Neural cell (in vitro differentiated cells): Measurements from ENCODE around the gene CPSF2. TPM values are rescaled to one million over a fixed set of nuclear protein-coding genes. Genes with fewer than 3 reads are reported as not detected.

Experiments
- H2AFZ ChIP-seq: fragments of 200-600, 300-800 bp; sonication (generic), shearing (Covaris generic); 2 replicates; pipeline ENCODE4 v1.6.0; 2014; ENCODE audit warnings: low read depth, mild to moderate bottlenecking, antibody characterized with exemption, low read length, moderate library complexity
- H3F3A ChIP-seq: fragments of 200-600 bp; shearing (Covaris generic); 2 replicates; pipeline ENCODE4 v1.6.1; 2016; ENCODE audit warnings: mild to moderate bottlenecking, moderate library complexity, mixed read lengths, antibody characterized with exemption, low read length; ENCODE audit not compliant: insufficient read depth, poor library complexity, severe bottlenecking
- H3K27ac ChIP-seq: fragments of 200-600, 300-800 bp; sonication (generic), shearing (Covaris generic); 2 replicates; pipeline ENCODE4 v1.5.1; 2014; ENCODE audit warnings: mild to moderate bottlenecking, low read length, moderate library complexity
- H3K27me3 ChIP-seq: fragments of 300-800, 200-600 bp; sonication (generic), shearing (Covaris generic); 2 replicates; pipeline ENCODE4 v1.6.0; 2014; ENCODE audit warnings: mild to moderate bottlenecking, low read depth, low read length, moderate library complexity; ENCODE audit not compliant: insufficient read depth
- H3K36me3 ChIP-seq: fragments of 300-800, 200-600 bp; sonication (generic), shearing (Covaris generic); 2 replicates; pipeline ENCODE4 v1.5.1; 2014; ENCODE audit warnings: mild to moderate bottlenecking, antibody characterized with exemption, low read length, moderate library complexity; ENCODE audit not compliant: insufficient read depth
- H3K4me2 ChIP-seq: fragments of 300-800, 200-600 bp; sonication (generic), shearing (Covaris generic); 2 replicates; pipeline ENCODE4 v1.6.0; 2014; ENCODE audit warnings: mild to moderate bottlenecking, low read length
- H3K4me3 ChIP-seq: fragments of 300-800, 200-600 bp; sonication (generic), shearing (Covaris generic); 2 replicates; pipeline ENCODE4 v1.5.1; 2014; ENCODE audit warnings: mild to moderate bottlenecking, low read length, moderate library complexity
- H3K79me2 ChIP-seq: fragments of 200-600 bp; shearing (Covaris generic); replicated peaks from 2 replicates; pipeline ENCODE4 v1.6.0; 2014; ENCODE audit warnings: mild to moderate bottlenecking, low read length, moderate library complexity; ENCODE audit not compliant: insufficient read depth
- H3K9ac ChIP-seq: fragments of 300-800, 200-600 bp; sonication (generic), shearing (Covaris generic); 2 replicates; pipeline ENCODE4 v1.6.1; 2016; ENCODE audit warnings: mild to moderate bottlenecking, low read length, mixed read lengths
- H3K9me2 ChIP-seq: fragments of 200-600 bp; shearing (Covaris generic); 2 replicates; pipeline ENCODE4 v1.6.1; 2016; ENCODE audit warnings: mild to moderate bottlenecking, low read length, mixed read lengths; ENCODE audit not compliant: insufficient read depth
- H3K9me3 ChIP-seq: fragments of 200-600, 300-800 bp; sonication (generic), shearing (Covaris generic); 2 replicates; pipeline ENCODE4 v1.6.1; 2016; ENCODE audit warnings: mild to moderate bottlenecking, mixed run types, low read length, moderate library complexity, mixed read lengths
- H4K20me1 ChIP-seq: fragments of 200-600 bp; shearing (Covaris generic); 2 replicates; pipeline ENCODE4 v1.6.1; 2016; ENCODE audit warnings: mild to moderate bottlenecking, mixed run types; ENCODE audit not compliant: insufficient read depth
- EP300 ChIP-seq: fragments of 450-650 bp; conservative IDR thresholded peaks from 2 replicates; pipeline ENCODE4 v1.6.1; 2014; ENCODE audit warnings: antibody characterized with exemption, mild to moderate bottlenecking, moderate library complexity; ENCODE audit not compliant: poor library complexity, severe bottlenecking
- EZH2 ChIP-seq: fragments of 200-600, 300-800 bp; shearing (Covaris generic), sonication (generic); IDR thresholded peaks from 2 replicates; pipeline ENCODE4 v1.6.1; 2014; ENCODE audit warnings: antibody characterized with exemption, low read length, borderline replicate concordance, mild to moderate bottlenecking; ENCODE audit not compliant: insufficient read depth, poor library complexity, severe bottlenecking
- MXI1 ChIP-seq: fragments of 450-650 bp; conservative IDR thresholded peaks from 2 replicates; pipeline ENCODE4 v1.6.1; 2014; ENCODE audit warnings: antibody characterized with exemption, mild to moderate bottlenecking; ENCODE audit not compliant: poor library complexity, severe bottlenecking
- POLR2AphosphoS5 ChIP-seq: IDR thresholded peaks from 2 replicates; pipeline ENCODE4 v1.6.1; 2012
- RAD21 ChIP-seq: fragments of 450-650 bp; conservative IDR thresholded peaks from 2 replicates; pipeline ENCODE4 v1.6.1; 2014; ENCODE audit warnings: antibody characterized with exemption, mild to moderate bottlenecking, moderate library complexity
- REST ChIP-seq: IDR thresholded peaks from 2 replicates; pipeline ENCODE4 v1.6.1; 2012; ENCODE audit warnings: borderline replicate concordance
- SMC3 ChIP-seq: fragments of 450-650 bp; conservative IDR thresholded peaks from 2 replicates; pipeline ENCODE4 v1.6.1; 2014; ENCODE audit warnings: antibody characterized with exemption, mild to moderate bottlenecking, moderate library complexity; ENCODE audit not compliant: poor library complexity
- TAF1 ChIP-seq: IDR thresholded peaks from 2 replicates; pipeline ENCODE4 v1.6.1; 2012; ENCODE audit warnings: low read depth
- polyA plus RNA-seq: library from polyadenylated mRNA; depleted of rRNA; stranded (reverse); fragments of >200 nt; gene quantifications from 2 replicates; pipeline ENCODE4 v1.2.3, GENCODE V29; 2014
- TF ChIP-seq, protein P1 (sequence below): fragments of 450-650 bp; IDR thresholded peaks from 2 replicates; pipeline ENCODE4 v1.5.1; 2014; ENCODE audit warnings: antibody characterized with exemption, mild to moderate bottlenecking, moderate library complexity; ENCODE audit not compliant: poor library complexity, severe bottlenecking

CPSF2 gene
- polyA plus RNA-seq, 1 donor from 2014 or later = 18.5 TPM

DNA sequence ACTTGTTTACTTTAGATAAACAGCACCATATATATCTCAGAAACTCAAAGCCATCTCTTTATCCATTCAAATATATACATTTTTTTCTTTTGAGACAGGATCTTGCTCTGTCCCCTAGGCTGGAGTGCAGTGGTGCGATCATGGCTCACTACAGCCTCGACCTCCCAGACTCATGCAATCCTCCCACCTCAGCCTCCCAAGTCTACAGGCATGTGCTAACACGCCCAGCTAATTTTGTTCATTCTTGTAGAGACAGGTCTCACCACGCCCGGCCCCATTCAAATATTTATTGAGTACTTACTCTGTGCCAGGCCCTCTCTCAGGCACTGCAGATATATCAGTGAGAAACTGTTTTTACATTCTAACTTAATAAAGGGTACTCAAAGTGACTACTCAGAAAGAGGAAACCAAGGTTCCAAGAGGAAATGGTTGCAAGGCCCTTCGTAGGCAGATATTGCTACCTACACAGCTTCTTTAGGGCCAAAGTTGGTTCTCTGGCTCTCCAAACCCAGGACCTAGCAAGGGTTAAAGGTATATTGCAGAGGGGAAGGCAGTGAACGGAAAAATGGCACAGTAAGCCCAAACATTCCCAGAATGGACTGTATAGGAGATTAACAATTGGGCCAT lies 18.3 kb upstream of the CPSF2 start:
- Histone ChIP-seq H3F3A (no peaks in the 10 kb centered on the region), H3K4me3 (peak overlapping the region; percentile 7), H3K4me2 (no peak overlapping the region), H3K9ac (no peak overlapping the region), H3K9me2 (no peaks in the 10 kb centered on the region), H2AFZ (no peak overlapping the region), H3K27me3 (no peaks in the 10 kb centered on the region), H3K9me3 (no peaks in the 10 kb centered on the region), H3K27ac (no peak overlapping the region), H4K20me1 (no peaks in the 10 kb centered on the region), H3K79me2 (peaks cover 70% of the 10 kb centered on the region), H3K36me3 (no peaks in the 10 kb centered on the region)
- TF ChIP-seq SMC3 (no peak), MXI1 (no peak), EP300 (no peak), EZH2 (no peak), REST (no peak), POLR2AphosphoS5 (no peak), RAD21 (no peak), TAF1 (no peak)
- TF ChIP-seq, protein P1, sequence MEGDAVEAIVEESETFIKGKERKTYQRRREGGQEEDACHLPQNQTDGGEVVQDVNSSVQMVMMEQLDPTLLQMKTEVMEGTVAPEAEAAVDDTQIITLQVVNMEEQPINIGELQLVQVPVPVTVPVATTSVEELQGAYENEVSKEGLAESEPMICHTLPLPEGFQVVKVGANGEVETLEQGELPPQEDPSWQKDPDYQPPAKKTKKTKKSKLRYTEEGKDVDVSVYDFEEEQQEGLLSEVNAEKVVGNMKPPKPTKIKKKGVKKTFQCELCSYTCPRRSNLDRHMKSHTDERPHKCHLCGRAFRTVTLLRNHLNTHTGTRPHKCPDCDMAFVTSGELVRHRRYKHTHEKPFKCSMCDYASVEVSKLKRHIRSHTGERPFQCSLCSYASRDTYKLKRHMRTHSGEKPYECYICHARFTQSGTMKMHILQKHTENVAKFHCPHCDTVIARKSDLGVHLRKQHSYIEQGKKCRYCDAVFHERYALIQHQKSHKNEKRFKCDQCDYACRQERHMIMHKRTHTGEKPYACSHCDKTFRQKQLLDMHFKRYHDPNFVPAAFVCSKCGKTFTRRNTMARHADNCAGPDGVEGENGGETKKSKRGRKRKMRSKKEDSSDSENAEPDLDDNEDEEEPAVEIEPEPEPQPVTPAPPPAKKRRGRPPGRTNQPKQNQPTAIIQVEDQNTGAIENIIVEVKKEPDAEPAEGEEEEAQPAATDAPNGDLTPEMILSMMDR = no peak

- Histone ChIP-seq H2AFZ (peak overlapping the region; percentile 98), H3K9ac (peak overlapping the region; percentile 92), H3K27me3 (no peaks in the 10 kb centered on the region), H3K36me3 (no peaks in the 10 kb centered on the region), H3K9me2 (no peaks in the 10 kb centered on the region), H4K20me1 (no peaks in the 10 kb centered on the region), H3K9me3 (no peaks in the 10 kb centered on the region), H3K4me2 (peak overlapping the region; percentile 79), H3K4me3 (peak overlapping the region; percentile 97), H3K27ac (peak overlapping the region; percentile 88), H3K79me2 (peaks cover 53% of the 10 kb centered on the region), H3F3A (no peaks in the 10 kb centered on the region)
- TF ChIP-seq, protein P1 = no peak
These were observed 16.5 kb upstream of the CPSF2 start for GRCh38 chr14:92105073-92105892.
